OCI-LY7 (cell line): ENCODE measurements around the gene RUNDC3A. TPM values are rescaled to one million over a fixed set of nuclear protein-coding genes. Genes with fewer than 3 reads are reported as not detected.
A peak's percentile ranks its signal among the peaks of the same experiment; 100 is the strongest.

Source experiments
- BruUV-seq: library from RNA; stranded (reverse); fragments of 400-500 nt; replicated peaks from 2 replicates; lab custom pipeline; 2021; lab: Mats Ljungman, UMichigan
- CTCF ChIA-PET: fragments of 300-600 bp; sonication (Branson Sonifier 250); formaldehyde crosslinking; loops from one replicate; lab custom pipeline; 2022; ENCODE audit warnings: antibody characterized with exemption; ENCODE audit not compliant: unreplicated experiment; lab: Charles Lee
- POLR2A ChIA-PET: fragments of 300-600 bp; sonication (Branson Sonifier 250); formaldehyde crosslinking; loops from one replicate; lab custom pipeline; 2022; ENCODE audit warnings: antibody characterized with exemption; lab: Charles Lee
- DNase-seq: peaks from one replicate; pipeline ENCODE4 v3.0.0-alpha.2; 2015; ENCODE audit warnings: low spot score
- H2AFZ ChIP-seq: fragments of 200-600 bp; sonication (generic), shearing (Covaris generic); 2 replicates; pipeline ENCODE4 v1.6.1; 2014; ENCODE audit warnings: mild to moderate bottlenecking, antibody characterized with exemption, low read length, moderate library complexity
- H3K27ac ChIP-seq: fragments of 200-600 bp; sonication (generic); 2 replicates; pipeline ENCODE4 v1.5.1; 2014; ENCODE audit warnings: mixed run types, low read depth, mild to moderate bottlenecking, moderate library complexity, low read length, inconsistent platforms; ENCODE audit not compliant: poor library complexity, severe bottlenecking
- H3K36me3 ChIP-seq: fragments of 200-600 bp; sonication (generic); 2 replicates; pipeline ENCODE4 v1.6.1; 2014; ENCODE audit warnings: mild to moderate bottlenecking, antibody characterized with exemption, low read length, moderate library complexity, mixed read lengths; ENCODE audit not compliant: insufficient read depth
- H3K4me1 ChIP-seq: fragments of 200-600 bp; sonication (generic); 2 replicates; pipeline ENCODE4 v1.5.1; 2014; ENCODE audit warnings: mild to moderate bottlenecking, low read length; ENCODE audit not compliant: insufficient read depth, poor library complexity, severe bottlenecking
- H3K4me2 ChIP-seq: fragments of 200-600 bp; sonication (generic); 2 replicates; pipeline ENCODE4 v1.6.1; 2014; ENCODE audit warnings: mild to moderate bottlenecking, low read length
- H3K4me3 ChIP-seq: fragments of 200-600 bp; sonication (generic); 2 replicates; pipeline ENCODE4 v1.5.1; 2014; ENCODE audit warnings: mild to moderate bottlenecking, low read depth, low read length; ENCODE audit not compliant: poor library complexity, severe bottlenecking
- H3K79me2 ChIP-seq: fragments of 200-600 bp; sonication (generic); 2 replicates; pipeline ENCODE4 v1.6.1; 2016; ENCODE audit warnings: low read depth, mild to moderate bottlenecking, low read length, moderate library complexity, mixed read lengths; ENCODE audit not compliant: insufficient read depth
- H3K9me2 ChIP-seq: fragments of 200-600 bp; sonication (generic); 2 replicates; pipeline ENCODE4 v1.6.1; 2016; ENCODE audit warnings: mild to moderate bottlenecking, low read length, mixed read lengths; ENCODE audit not compliant: insufficient read depth
- H3K9me3 ChIP-seq: fragments of 200-600 bp; sonication (generic); 2 replicates; pipeline ENCODE4 v1.6.1; 2014; ENCODE audit warnings: mild to moderate bottlenecking, mixed run types, low read length, mixed read lengths
- H4K20me1 ChIP-seq: fragments of 200-600 bp; sonication (generic); 2 replicates; pipeline ENCODE4 v1.6.1; 2014; ENCODE audit warnings: mild to moderate bottlenecking, antibody characterized with exemption, low read length, moderate library complexity, mixed read lengths; ENCODE audit not compliant: insufficient read depth
- CTCF ChIP-seq: fragments of 200-600 bp; sonication (generic); conservative IDR thresholded peaks from 2 replicates; pipeline ENCODE4 v1.5.1; 2014; ENCODE audit warnings: mild to moderate bottlenecking, antibody characterized with exemption, low read length, moderate library complexity, mixed read lengths
- EZH2phosphoT487 ChIP-seq: fragments of 200-600 bp; sonication (generic); IDR thresholded peaks from 2 replicates; pipeline ENCODE4 v1.6.1; 2018; ENCODE audit warnings: low read depth, borderline replicate concordance, mild to moderate bottlenecking, mixed run types, antibody characterized with exemption, low read length, moderate library complexity, mixed read lengths
- intact Hi-C: fragments of 100-400 bp; cut with micrococcal nuclease; formaldehyde crosslinking; loops from one replicate; pipeline ENCODE4 v1.10.0; 2022; ENCODE audit not compliant: unreplicated experiment
- total RNA-seq, 2 experiments: library from RNA; depleted of rRNA in 1 of 2; stranded (reverse); fragments of >200 nt in 1 of 2; shearing (Covaris generic) in 1 of 2; gene quantifications; 2 replicates each; pipeline ENCODE4 v1.2.3, GENCODE V29; 2014 to 2022

The RUNDC3A gene
- total RNA-seq, 2 experiments from 2014 or later: 0.09 TPM; not detected in 1

- Histone ChIP-seq H3K4me1 (peaks cover 55% of the 10 kb centered on the region), H2AFZ (no peak overlapping the region), H3K79me2 (peaks cover 24% of the 10 kb centered on the region; the same call in 1 of the 2 replicates), H3K9me2 (no peaks in the 10 kb centered on the region), H3K9me3 (no peaks in the 10 kb centered on the region), H3K27ac (peak overlapping the region; percentile 90), H3K36me3 (peaks cover 46% of the 10 kb centered on the region), H4K20me1 (no peaks in the 10 kb centered on the region), H3K4me2 (peak overlapping the region; percentile 97; the same call in 1 of the 2 replicates), H3K4me3 (no peak overlapping the region)
- intact Hi-C loops: loop anchor here (2.0 to 5.0 kb wide), 3 partner anchors 139 to 277 kb away; partner anchors contain the start of genes G6PC3 and HROB
- TF ChIP-seq EZH2phosphoT487 (no peak), CTCF (no peak)
- ChIA-PET CTCF (interaction anchor here (0.6 to 0.7 kb wide), 2 partner anchors 17 to 182 kb away, joined by 3 read pairs; no protein-coding TSS in a partner anchor), POLR2A (interaction anchor here (1.2 kb wide), 1 partner anchor 126 kb away, joined by 3 read pairs; no protein-coding TSS in a partner anchor)
- no peak for DNase-seq
- BruUV-seq: no TSS peak
These were observed 41.2 kb downstream of the RUNDC3A start for GRCh38 chr17:44349553-44350070.

GRCh38 chr17:44350733-44351226 lies 42.4 kb downstream of the RUNDC3A start:
- Histone ChIP-seq H3K79me2 (peaks cover 17% of the 10 kb centered on the region; the same call in 1 of the 2 replicates), H3K9me3 (no peaks in the 10 kb centered on the region), H2AFZ (no peak overlapping the region), H3K4me1 (peaks cover 62% of the 10 kb centered on the region), H4K20me1 (no peaks in the 10 kb centered on the region), H3K27ac (no peak overlapping the region), H3K4me3 (no peak overlapping the region), H3K9me2 (no peaks in the 10 kb centered on the region), H3K36me3 (peaks cover 46% of the 10 kb centered on the region), H3K4me2 (no peak overlapping the region)
- peak; percentile 84 for DNase-seq
- TF ChIP-seq EZH2phosphoT487: no peak
- peak; percentile 87 for TF ChIP-seq CTCF
- ChIA-PET POLR2A (no interaction called here), CTCF (interaction anchor here (0.6 to 0.7 kb wide), 3 partner anchors 18 to 134 kb away, joined by 3 read pairs; no protein-coding TSS in a partner anchor)
- intact Hi-C loops: loop anchor here (2.0 kb wide), 1 partner anchor 140 kb away; no protein-coding TSS in a partner anchor
- no TSS peak for BruUV-seq

- no peak for DNase-seq
- Histone ChIP-seq H3K9me2 (no peaks in the 10 kb centered on the region), H3K4me3 (no peak overlapping the region), H3K4me1 (peaks cover 62% of the 10 kb centered on the region), H3K9me3 (no peaks in the 10 kb centered on the region), H3K36me3 (peaks cover 46% of the 10 kb centered on the region), H3K27ac (no peak overlapping the region), H3K79me2 (peaks cover 10% of the 10 kb centered on the region; the same call in 1 of the 2 replicates), H3K4me2 (no peak overlapping the region), H4K20me1 (no peaks in the 10 kb centered on the region), H2AFZ (no peak overlapping the region)
- TF ChIP-seq EZH2phosphoT487: no peak
- TF ChIP-seq CTCF: no peak
- ChIA-PET POLR2A (no interaction called here), CTCF (interaction anchor here (0.7 kb wide), 1 partner anchor 135 kb away, joined by 3 read pairs; no protein-coding TSS in a partner anchor)
- no TSS peak for BruUV-seq
- intact Hi-C loops: loop anchor here (2.0 kb wide), 1 partner anchor 141 kb away; no protein-coding TSS in a partner anchor
These were observed 43.1 kb downstream of the RUNDC3A start for GRCh38 chr17:44351464-44351863.
